IMR-90 (cell line): ENCODE data around the gene CHRD. TPM values are rescaled to one million over a fixed set of nuclear protein-coding genes. Genes with fewer than 3 reads are reported as not detected.

Experiments
- ATAC-seq: fragments of 200-7000 bp; cut with Tn5 transposase; 2 replicates; pipeline ENCODE4 v1.9.1; 2020; ENCODE audit warnings: low read depth, mild to moderate bottlenecking, moderate library complexity
- BruUV-seq: library from RNA; stranded (reverse); fragments of 400-500 nt; replicated peaks from 2 replicates; lab custom pipeline; 2021; lab: Mats Ljungman, UMichigan
- CTCF ChIA-PET: fragments of 300-600 bp; formaldehyde crosslinking; extraction: SDS; loops from one replicate; lab custom pipeline; 2021; ENCODE audit warnings: antibody characterized with exemption; lab: Yijun Ruan, JAX
- POLR2A ChIA-PET: fragments of 300-600 bp; sonication (Branson Sonifier 250); formaldehyde crosslinking; loops from one replicate; lab custom pipeline; 2022; ENCODE audit warnings: antibody characterized with exemption; ENCODE audit not compliant: unreplicated experiment; lab: Charles Lee
- DNase-seq: peaks from one replicate; pipeline ENCODE4 v3.0.0; 2013
- H2AFZ ChIP-seq: replicated peaks from 2 replicates; pipeline ENCODE3; 2013; ENCODE audit warnings: low read length, mild to moderate bottlenecking; ENCODE audit not compliant: poor library complexity
- H2AK5ac ChIP-seq: 2 replicates; pipeline ENCODE4 v1.6.1; 2013; ENCODE audit warnings: low read depth, low read length, inconsistent platforms
- H2AK9ac ChIP-seq: replicated peaks from 2 replicates; pipeline ENCODE3; 2013; ENCODE audit warnings: mild to moderate bottlenecking, low read depth, low read length, moderate library complexity; ENCODE audit not compliant: poor library complexity
- H2BK120ac ChIP-seq: 2 replicates; pipeline ENCODE4 v1.6.1; 2013; ENCODE audit warnings: low read depth, low read length, inconsistent platforms
- H2BK15ac ChIP-seq: 3 replicates; pipeline ENCODE4 v1.6.1; 2013; ENCODE audit warnings: low read depth, low read length, inconsistent platforms
- H2BK20ac ChIP-seq: 2 replicates; pipeline ENCODE4 v1.6.1; 2013; ENCODE audit warnings: low read depth, mild to moderate bottlenecking, inconsistent platforms, low read length, moderate library complexity
- H2BK5ac ChIP-seq: 2 replicates; pipeline ENCODE4 v1.6.1; 2013; ENCODE audit warnings: mild to moderate bottlenecking, low read depth, low read length, inconsistent platforms; ENCODE audit not compliant: poor library complexity, severe bottlenecking
- H3K14ac ChIP-seq: replicated peaks from 2 replicates; pipeline ENCODE4 v1.6.1; 2013; ENCODE audit warnings: low read depth, low read length, inconsistent platforms
- H3K18ac ChIP-seq: 2 replicates; pipeline ENCODE4 v1.6.1; 2013; ENCODE audit warnings: low read depth, low read length, control low read depth
- H3K23ac ChIP-seq: 2 replicates; pipeline ENCODE4 v1.6.1; 2013; ENCODE audit warnings: low read depth, low read length, inconsistent platforms
- H3K27ac ChIP-seq: 2 replicates; pipeline ENCODE4 v1.5.1; 2013; ENCODE audit warnings: mild to moderate bottlenecking, control low read depth, low read length; ENCODE audit not compliant: insufficient read depth
- H3K27me3 ChIP-seq: 2 replicates; pipeline ENCODE4 v1.6.1; 2013; ENCODE audit warnings: low read length; ENCODE audit not compliant: control insufficient read depth, insufficient read depth
- H3K36me3 ChIP-seq: 2 replicates; pipeline ENCODE4 v1.6.1; 2013; ENCODE audit warnings: low read length, mixed read lengths; ENCODE audit not compliant: control insufficient read depth, insufficient read depth
- H3K4ac ChIP-seq: 2 replicates; pipeline ENCODE4 v1.6.1; 2013; ENCODE audit warnings: low read depth, low read length, inconsistent platforms
- H3K4me1 ChIP-seq: 2 replicates; pipeline ENCODE4 v1.6.1; 2013; ENCODE audit warnings: low read length, mixed read lengths; ENCODE audit not compliant: control insufficient read depth, insufficient read depth
- H3K4me2 ChIP-seq: 2 replicates; pipeline ENCODE4 v1.6.1; 2013; ENCODE audit warnings: low read depth, mild to moderate bottlenecking, control low read depth, low read length, moderate library complexity
- H3K4me3 ChIP-seq: 2 replicates; pipeline ENCODE4 v1.5.1; 2013; ENCODE audit warnings: low read depth, mild to moderate bottlenecking, control low read depth, low read length, moderate library complexity; ENCODE audit not compliant: insufficient read depth
- H3K56ac ChIP-seq: 2 replicates; pipeline ENCODE4 v1.6.1; 2013; ENCODE audit warnings: low read length, inconsistent platforms; ENCODE audit not compliant: insufficient read depth; ENCODE audit errors: extremely low read depth
- H3K79me1 ChIP-seq, 2 experiments: 2 replicates each; pipeline ENCODE4 v1.6.1; 2013; ENCODE audit warnings: low read length in 2 of 2, inconsistent platforms in 1 of 2, low read depth in 1 of 2
- H3K9ac ChIP-seq: 2 replicates; pipeline ENCODE4 v1.6.1; 2013; ENCODE audit warnings: low read depth, low read length, control low read depth
- H3K9me1 ChIP-seq: 2 replicates; pipeline ENCODE4 v1.6.1; 2013; ENCODE audit warnings: low read length, inconsistent platforms; ENCODE audit not compliant: insufficient read depth
- H3K9me3 ChIP-seq: 2 replicates; pipeline ENCODE4 v1.6.1; 2013; ENCODE audit warnings: low read length; ENCODE audit not compliant: control insufficient read depth, insufficient read depth
- H4K20me1 ChIP-seq: 2 replicates; pipeline ENCODE4 v1.6.1; 2013; ENCODE audit warnings: low read length, inconsistent platforms; ENCODE audit not compliant: insufficient read depth
- H4K5ac ChIP-seq: 2 replicates; pipeline ENCODE4 v1.6.1; 2013; ENCODE audit warnings: mild to moderate bottlenecking, low read depth, low read length, control low read depth
- H4K8ac ChIP-seq, 2 experiments: 2 replicates each; pipeline ENCODE4 v1.6.1; 2013; ENCODE audit warnings: low read depth in 2 of 2, low read length in 2 of 2, control low read depth in 1 of 2, inconsistent platforms in 1 of 2
- H4K91ac ChIP-seq: 2 replicates; pipeline ENCODE4 v1.6.1; 2013; ENCODE audit warnings: low read depth, low read length, inconsistent platforms; ENCODE audit not compliant: insufficient read depth
- BHLHE40 ChIP-seq: fragments of 150-350 bp; IDR thresholded peaks from 2 replicates; pipeline ENCODE4 v1.6.1; 2016; ENCODE audit warnings: mild to moderate bottlenecking, low read depth, low read length
- POLR2A ChIP-seq: IDR thresholded peaks from 2 replicates; pipeline ENCODE4 v1.6.1; 2012; ENCODE audit warnings: mild to moderate bottlenecking, low read depth, low read length
- RAD21 ChIP-seq: IDR thresholded peaks from 2 replicates; pipeline ENCODE4 v1.6.1; 2012; ENCODE audit warnings: low read length, improper control_type of control experiment
- RCOR1 ChIP-seq: IDR thresholded peaks from 2 replicates; pipeline ENCODE4 v1.6.1; 2012; ENCODE audit warnings: mild to moderate bottlenecking, low read length, improper control_type of control experiment; ENCODE audit not compliant: insufficient replicate concordance
- RFX5 ChIP-seq: IDR thresholded peaks from 2 replicates; pipeline ENCODE4 v1.8.0; 2012; ENCODE audit warnings: low read depth, mild to moderate bottlenecking, low read length, moderate library complexity
- WGBS, 2 experiments: methylation state at CpG; one replicate each; pipeline versions ENCODE4 v1.1.5 to v1.1.7; 2013; ENCODE audit warnings: missing lambda C conversion rate in 2 of 2; ENCODE audit not compliant: insufficient read length in 1 of 2; ENCODE audit errors: extremely low coverage in 2 of 2; 5-methylcytosine and 5-hydroxymethylcytosine counted together
- dilution Hi-C: fragments of 300-500 bp; cut with HindIII; formaldehyde crosslinking; loops from one replicate; pipeline ENCODE4 v1.14.3; 2018; ENCODE audit warnings: low sequenced_read_pairs; ENCODE audit not compliant: unreplicated experiment
- in situ Hi-C: fragments of 300-500 bp; cut with MboI; formaldehyde crosslinking; loops from 3 replicates; pipeline ENCODE4 v1.14.3; 2019; ENCODE audit warnings: low sequenced_read_pairs, inconsistent platforms, mixed read lengths
- intact Hi-C: fragments of 100-400 bp; cut with micrococcal nuclease; formaldehyde crosslinking; loops from 2 replicates; pipeline ENCODE4 v1.10.0; 2022
- polyA plus RNA-seq, 3 experiments: library from polyadenylated mRNA; depleted of rRNA; stranded (reverse); fragments of >200 nt; gene quantifications; 2 replicates each; pipeline ENCODE4 v1.2.3, GENCODE V29; 2012; ENCODE audit warnings: low replicate concordance in 1 of 3
- total RNA-seq: library from RNA; depleted of rRNA; stranded (reverse); fragments of >200 nt; gene quantifications from 2 replicates; pipeline ENCODE4 v1.2.3, GENCODE V29; 2012

CHRD gene
- total and polyA plus RNA-seq, 2 of the 4 experiments (the other 2 are of a cell fraction): under 0.01 to 0.09 TPM

- H3K9me3 ChIP-seq: no peaks in the 10 kb centered on the region
- DNase-seq (no peak), ATAC-seq (peak; percentile 49)
- no TSS peak for BruUV-seq
- H3K14ac ChIP-seq: no peak overlapping the region
- H2BK120ac ChIP-seq: peak overlapping the region; percentile 8; the same call in 1 of the 2 replicates
- H2BK15ac ChIP-seq: no peak overlapping the region
- no peak overlapping the region for H3K18ac ChIP-seq
- peak overlapping the region; percentile 89 for H2AK9ac ChIP-seq
- no peak overlapping the region for H3K9ac ChIP-seq
- no peak overlapping the region for H3K4me3 ChIP-seq
- no peak overlapping the region for H4K5ac ChIP-seq
- in situ Hi-C loops (no loop called here), intact Hi-C loops (no loop called here), dilution Hi-C loops (loop anchor here (25.0 kb wide), 1 partner anchor 182 kb away; no protein-coding TSS in a partner anchor)
- H3K9me1 ChIP-seq: peaks cover 14% of the 10 kb centered on the region; the same call in 1 of the 2 replicates
- peaks cover 0 to 5% of the 10 kb centered on the region in 2 experiments; a peak in 2 of 4 replicates for H3K79me1 ChIP-seq
- H3K4me1 ChIP-seq: peaks cover under 1% of the 10 kb centered on the region; the same call in 1 of the 2 replicates
- ChIA-PET POLR2A (no interaction called here), CTCF (interaction anchor here (0.6 kb wide), 1 partner anchor 66 kb away, joined by 3 read pairs; no protein-coding TSS in a partner anchor)
- no peak overlapping the region for H4K91ac ChIP-seq
- no peaks in the 10 kb centered on the region for H3K27me3 ChIP-seq
- no peak overlapping the region for H2BK20ac ChIP-seq
- no peak overlapping the region for H4K8ac ChIP-seq
- no peak overlapping the region for H3K27ac ChIP-seq
- H3K4me2 ChIP-seq: no peak overlapping the region
- peaks cover 4% of the 10 kb centered on the region; the same call in 1 of the 2 replicates for H4K20me1 ChIP-seq
- peak overlapping the region; percentile 57 for H3K23ac ChIP-seq
- peak overlapping the region; percentile 35; the same call in 1 of the 2 replicates for H3K4ac ChIP-seq
- H2AFZ ChIP-seq: peak overlapping the region; percentile 49
- no peak overlapping the region for H3K56ac ChIP-seq
- peaks cover 22% of the 10 kb centered on the region for H3K36me3 ChIP-seq
- H2AK5ac ChIP-seq: no peak overlapping the region
- H2BK5ac ChIP-seq: no peak overlapping the region
- TF ChIP-seq RAD21: no peak
- TF ChIP-seq RFX5: no peak
- no peak for TF ChIP-seq RCOR1
- no peak for TF ChIP-seq BHLHE40
- TF ChIP-seq POLR2A: no peak
- WGBS, 2 experiments: 67% methylated on average over 14 of the region's 18 CpGs; no CpG with 5 or more reads in 1 of the 2 experiments
Measured at GRCh38 chr3:184355261-184356040, 24.4 kb upstream of the CHRD start.
